Heart right ventricle (tissue), 16 donors: ENCODE data around the gene BAD. TPM values are rescaled to one million over a fixed set of nuclear protein-coding genes. Genes with fewer than 3 reads are reported as not detected.

Experiments
- ATAC-seq, 8 donors: fragments of 200-7000 bp; cut with Tn5 transposase; one replicate each; pipeline ENCODE4 v1.9.1; 2020; ENCODE audit warnings: mild to moderate bottlenecking in 8 of 8, moderate library complexity in 8 of 8, moderate number of reproducible peaks in 1 of 8
- DNase-seq, 2 donors: peaks; one replicate each; pipeline ENCODE4 v3.0.0-alpha.2; 2020
- H3K27ac ChIP-seq, 10 donors: fragments of 200-600 bp; sonication (generic) in 2 of 10; one replicate each; pipeline versions ENCODE4 v1.5.0 to v1.8.0; 2020 to 2022; ENCODE audit warnings: mild to moderate bottlenecking in 3 of 10
- H3K27me3 ChIP-seq, 7 donors: fragments of 200-600 bp; one replicate each; pipeline ENCODE4 v1.8.0; 2021 to 2022; ENCODE audit warnings: mild to moderate bottlenecking in 2 of 7
- H3K36me3 ChIP-seq, 9 donors: fragments of 200-600 bp; sonication (generic) in 1 of 9; one replicate each; pipeline versions ENCODE4 v1.5.0 to v1.8.0; 2020 to 2022; ENCODE audit warnings: mild to moderate bottlenecking in 2 of 9
- H3K4me1 ChIP-seq, 9 donors: fragments of 200-600 bp; sonication (generic) in 1 of 9; one replicate each; pipeline versions ENCODE4 v1.5.0 to v1.8.0; 2020 to 2022; ENCODE audit warnings: mild to moderate bottlenecking in 4 of 9
- H3K4me3 ChIP-seq, 10 donors: fragments of 200-600 bp; sonication (generic) in 2 of 10; one replicate each; pipeline versions ENCODE4 v1.5.0 to v1.8.0; 2020 to 2022; ENCODE audit warnings: mild to moderate bottlenecking in 7 of 10, moderate library complexity in 2 of 10
- H3K9me3 ChIP-seq, 11 donors: fragments of 200-600 bp in 10 of 11; sonication (generic) in 2 of 11; one replicate each; pipeline versions ENCODE4 v1.5.0 to v1.8.0; 2013 to 2022; ENCODE audit warnings: mild to moderate bottlenecking in 2 of 11, control low read depth in 1 of 11, moderate library complexity in 1 of 11
- WGBS, 2 donors: extraction: QIAGEN DNeasy Blood & Tissue Kit; methylation state at CpG; one replicate each; pipeline ENCODE4 v1.1.7; 2013; ENCODE audit warnings: inconsistent platforms in 1 of 2; 5-methylcytosine and 5-hydroxymethylcytosine counted together
- intact Hi-C, 10 donors: fragments of 100-400 bp; cut with DNase I; formaldehyde crosslinking; loops; one replicate each; pipeline versions ENCODE4 v1.11.1 to v1.14.2; 2022
- polyA plus RNA-seq, 2 donors: library from polyadenylated mRNA; stranded (reverse); fragments of 200-250 nt; gene quantifications; one replicate each; pipeline ENCODE4 v1.2.3, GENCODE V29; 2013
- total RNA-seq, 10 donors: library from RNA; stranded (reverse); fragmentation: NEBNext Ultra II Directional in 3 of 10; extraction: Animal tissue kit (Norgen Biotek cat#: 25700) in 3 of 10; gene quantifications; one replicate each; pipeline versions ENCODE4 v1.2.1 to v1.2.4, GENCODE V29; 2021 to 2023
- TF ChIP-seq, protein P1 (sequence below), 9 donors: fragments of 200-600 bp; sonication (generic) in 2 of 9; IDR thresholded peaks; one replicate each; pipeline versions ENCODE4 v1.5.0 to v1.8.0; 2021 to 2022; ENCODE audit warnings: antibody characterized with exemption in 9 of 9, mild to moderate bottlenecking in 5 of 9, moderate library complexity in 1 of 9
- donor health status: Arrhythmogenic right ventricular cardiomyopathy.
- donor health status: ischemic (EF 13 %, LVEDD 7.1; RV severe dilation, severe dysfunction).
- donor health status: healthy with polysubstance abuse.
- donor health status: DM: no; HTN: yes; CAD: no.
- donor health status: DM: no; HTN: no; CAD: no.
- donor health status: ischemic (EF 25% LVEDD 6.9; RV normal size, moderate dysfunction).
- donor health status: ischemic (EF 25% LVEDD 5.7; RV mildly dilated, moderate dysfunction).
- donor health status: healthy.
- donor health status: DM: yes; HTN: yes; CAD: no.
- donor health status: Ischemic cardiomyopathy.
- donor health status: ischemic (EF 35%, LVEDD 5.7; RV mildly dilated, moderate dysfunction).
- donor health status: nonischemic (EF 11% LVEDD 7.7; RV severe dilation, severe dysfunction).
- donor health status: DM: yes; HTN: yes; CAD: no.
- donor health status: PGD.
- donor health status: ischemic (EF 29% LVEDD 5.4; RV normal size, mild dysfunction).
- donor health status: nonischemic (EF 23%, LVEDD 6.1; RV moderate dilation, normal function).

Gene BAD
- total and polyA plus RNA-seq, 12 donors = 40.7 to 106 (median 58.9) TPM

GRCh38 chr11:64269540-64270220 is 14.8 kb downstream of the BAD start:
- 0 to 1% methylated on average over 53 to 58 of the region's 58 CpGs for WGBS, 2 donors
- Histone ChIP-seq H3K9me3 (no peaks in the 10 kb centered on the region), H3K27me3 (no peaks in the 10 kb centered on the region), H3K36me3 (peaks cover 0 to 27% (median 9%) of the 10 kb centered on the region in 9 donors), H3K4me1 (peaks cover 18 to 55% (median 36%) of the 10 kb centered on the region in 9 donors), H3K4me3 (peak overlapping the region; percentile 70 to 90 (median 79)), H3K27ac (peak overlapping the region; percentile 89 to 100 (median 98))
- TF ChIP-seq, protein P1, sequence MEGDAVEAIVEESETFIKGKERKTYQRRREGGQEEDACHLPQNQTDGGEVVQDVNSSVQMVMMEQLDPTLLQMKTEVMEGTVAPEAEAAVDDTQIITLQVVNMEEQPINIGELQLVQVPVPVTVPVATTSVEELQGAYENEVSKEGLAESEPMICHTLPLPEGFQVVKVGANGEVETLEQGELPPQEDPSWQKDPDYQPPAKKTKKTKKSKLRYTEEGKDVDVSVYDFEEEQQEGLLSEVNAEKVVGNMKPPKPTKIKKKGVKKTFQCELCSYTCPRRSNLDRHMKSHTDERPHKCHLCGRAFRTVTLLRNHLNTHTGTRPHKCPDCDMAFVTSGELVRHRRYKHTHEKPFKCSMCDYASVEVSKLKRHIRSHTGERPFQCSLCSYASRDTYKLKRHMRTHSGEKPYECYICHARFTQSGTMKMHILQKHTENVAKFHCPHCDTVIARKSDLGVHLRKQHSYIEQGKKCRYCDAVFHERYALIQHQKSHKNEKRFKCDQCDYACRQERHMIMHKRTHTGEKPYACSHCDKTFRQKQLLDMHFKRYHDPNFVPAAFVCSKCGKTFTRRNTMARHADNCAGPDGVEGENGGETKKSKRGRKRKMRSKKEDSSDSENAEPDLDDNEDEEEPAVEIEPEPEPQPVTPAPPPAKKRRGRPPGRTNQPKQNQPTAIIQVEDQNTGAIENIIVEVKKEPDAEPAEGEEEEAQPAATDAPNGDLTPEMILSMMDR (IDR thresholded peaks at IDR 0.05) = peak in 5 of 9 donors; percentile 2 to 56 (median 39)
- peak; percentile 86 to 92 (median 90) for ATAC-seq
- intact Hi-C loops = loop anchor here in 5 of 10 donors (1.0 to 2.0 kb wide), 7 partner anchors 15 to 35 kb away; partner anchors contain the start of genes GPR137 (in 5 of the 5), BAD (in 4 of the 5), FKBP2 (in 3 of the 5) and PLCB3 (in 2 of the 5)
- DNase-seq = peak; percentile 97 to 99

- no peaks in the 10 kb centered on the region for H3K9me3 ChIP-seq
- H3K36me3 ChIP-seq = peaks cover 0 to 34% (median 9%) of the 10 kb centered on the region in 9 donors
- DNase-seq = peak; percentile 69 to 73
- H3K27ac ChIP-seq = peak overlapping the region; percentile 58 to 100 (median 98)
- peak overlapping the region; percentile 63 to 90 (median 74) for H3K4me3 ChIP-seq
- TF ChIP-seq, protein P1 (IDR thresholded peaks at IDR 0.05) = peak in 1 of 9 donors; percentile 4
- intact Hi-C loops = loop anchor here in 2 of 10 donors (1.0 to 2.0 kb wide), 3 partner anchors 18 to 65 kb away; partner anchors contain the start of gene PLCB3 (in 2 of the 2)
- peak in 5 of 8 donors; percentile 3 to 24 (median 6) for ATAC-seq
- WGBS, 2 donors = 1% methylated on average over 34 of the region's 34 CpGs
- H3K27me3 ChIP-seq = no peaks in the 10 kb centered on the region
- peaks cover 18 to 55% (median 36%) of the 10 kb centered on the region in 9 donors for H3K4me1 ChIP-seq
Measured at GRCh38 chr11:64268893-64269539, 15.4 kb downstream of the BAD start.

- Histone ChIP-seq H3K36me3 (peaks cover 0 to 42% (median 9%) of the 10 kb centered on the region in 9 donors), H3K4me3 (peak overlapping the region; percentile 63 to 90 (median 74)), H3K27me3 (no peaks in the 10 kb centered on the region), H3K9me3 (no peaks in the 10 kb centered on the region), H3K4me1 (peaks cover 18 to 49% (median 36%) of the 10 kb centered on the region in 9 donors), H3K27ac (peak overlapping the region; percentile 58 to 100 (median 98))
- peak in 2 of 8 donors; percentile 0 for ATAC-seq
- WGBS, 2 donors = 31 to 36% methylated on average over 23 of the region's 23 CpGs
- DNase-seq = peak; percentile 58 to 74
- TF ChIP-seq, protein P1 (IDR thresholded peaks at IDR 0.05) = no peak
- intact Hi-C loops = loop anchor here in 1 of 10 donors (1.0 to 2.0 kb wide), 2 partner anchors 17 to 64 kb away; partner anchors contain the start of gene PLCB3
Measured at GRCh38 chr11:64268025-64268892, 16.2 kb downstream of the BAD start.
